NCI-H1092 treated with DMSO at 0.1 percent for 48 hours (cell line): ENCODE results near the gene CPNE5.

Experiments
- DNase-seq: peaks from one replicate; lab custom pipeline; 2025; lab: John Stamatoyannopoulos, UW

CPNE5 gene

DNA sequence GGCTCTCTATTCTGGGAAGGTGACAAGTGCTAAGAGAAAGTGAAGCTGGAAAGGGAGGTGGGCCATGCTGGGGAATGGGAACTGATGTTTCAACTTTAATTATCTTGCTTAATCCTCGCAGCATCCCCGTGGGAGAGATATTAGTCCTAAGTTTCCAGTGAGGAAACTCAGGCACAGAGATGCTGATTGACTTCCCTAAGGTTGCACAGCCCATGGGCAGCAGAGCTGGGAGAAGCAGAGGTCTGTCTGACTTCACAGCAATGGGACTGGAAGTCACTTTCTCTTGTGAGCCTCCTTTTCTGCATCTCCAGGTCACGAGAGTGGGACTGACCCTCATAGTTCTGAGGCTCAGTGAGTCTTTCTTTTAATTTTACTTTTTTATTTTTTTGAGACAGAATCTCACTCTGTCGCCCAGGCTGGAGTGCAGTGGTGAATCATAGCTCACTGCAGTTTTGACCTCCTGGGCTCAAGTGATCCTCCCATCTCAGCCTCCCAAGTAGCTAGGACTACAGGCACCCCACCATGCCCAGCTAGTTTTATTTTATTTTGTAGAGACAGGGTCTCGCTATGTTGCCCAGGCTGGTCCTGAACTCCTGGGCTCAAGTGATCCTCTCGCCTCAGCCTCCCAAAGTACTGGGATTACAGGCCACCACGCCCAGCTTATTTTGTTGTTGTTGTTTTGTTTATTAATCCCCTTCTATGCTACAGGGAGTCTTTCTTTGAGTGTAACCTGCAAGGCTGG lies 139.0 kb downstream of the CPNE5 start:
- no peak for DNase-seq

DNA sequence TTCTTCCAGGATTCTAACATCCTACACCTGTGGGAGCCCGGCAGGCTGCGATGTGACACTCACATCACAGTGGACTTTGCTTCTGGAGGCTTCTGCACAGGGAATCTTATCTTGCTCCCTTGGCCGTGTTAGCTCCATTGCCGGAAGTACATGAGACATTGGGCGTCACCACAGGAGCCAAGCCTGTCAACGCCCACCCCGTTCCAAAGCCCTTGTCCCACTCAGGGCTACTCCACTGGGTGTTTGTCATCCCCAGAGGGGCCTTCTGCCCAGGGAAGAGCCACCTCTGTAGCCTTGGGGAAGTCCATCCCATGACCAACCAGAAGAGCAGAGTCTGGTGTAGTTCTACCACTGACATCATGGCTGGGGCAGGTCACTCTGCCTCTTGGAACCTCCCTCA lies 139.9 kb downstream of the CPNE5 start:
- DNase-seq: no peak

DNA sequence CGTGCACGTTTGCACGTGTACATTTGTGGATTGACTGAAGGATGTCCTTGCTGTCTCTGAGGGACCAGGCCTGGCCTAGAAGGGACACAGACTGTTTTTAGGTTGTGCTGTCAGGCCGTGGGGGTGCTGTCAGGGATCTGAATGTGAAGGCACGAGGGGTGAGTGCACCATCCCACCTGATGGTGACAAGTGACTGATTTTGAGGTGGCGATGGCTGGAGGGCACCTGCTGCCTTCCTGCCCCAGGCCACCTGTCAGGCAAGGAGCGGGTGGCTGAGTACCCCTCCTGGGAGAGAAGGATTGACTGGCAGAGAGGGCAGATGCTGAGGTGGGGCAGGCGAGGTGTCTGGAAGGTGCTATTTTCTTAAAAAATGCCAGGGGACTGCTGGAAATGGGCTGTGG lies 140.4 kb downstream of the CPNE5 start:
- DNase-seq: no peak

DNA sequence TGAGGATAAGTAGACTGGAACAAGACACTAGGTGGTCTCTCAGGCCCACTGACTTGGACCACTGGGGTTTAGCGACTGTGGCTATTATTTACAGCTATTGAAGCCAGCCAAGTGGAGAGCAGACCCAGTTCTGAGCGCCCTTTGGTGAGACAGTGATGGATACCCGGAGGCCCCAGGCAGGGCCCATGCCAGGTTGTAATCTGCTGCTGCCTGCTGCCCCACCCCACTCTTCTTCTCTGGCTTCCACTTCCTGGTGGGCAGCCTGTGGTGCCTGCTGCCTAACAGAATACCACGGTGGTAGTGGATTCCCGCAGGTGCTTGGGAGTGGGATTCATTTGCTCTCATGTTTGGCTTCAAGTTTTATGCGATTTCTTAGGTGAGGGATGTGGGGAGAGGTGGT lies 141.0 kb downstream of the CPNE5 start:
- no peak for DNase-seq

DNA sequence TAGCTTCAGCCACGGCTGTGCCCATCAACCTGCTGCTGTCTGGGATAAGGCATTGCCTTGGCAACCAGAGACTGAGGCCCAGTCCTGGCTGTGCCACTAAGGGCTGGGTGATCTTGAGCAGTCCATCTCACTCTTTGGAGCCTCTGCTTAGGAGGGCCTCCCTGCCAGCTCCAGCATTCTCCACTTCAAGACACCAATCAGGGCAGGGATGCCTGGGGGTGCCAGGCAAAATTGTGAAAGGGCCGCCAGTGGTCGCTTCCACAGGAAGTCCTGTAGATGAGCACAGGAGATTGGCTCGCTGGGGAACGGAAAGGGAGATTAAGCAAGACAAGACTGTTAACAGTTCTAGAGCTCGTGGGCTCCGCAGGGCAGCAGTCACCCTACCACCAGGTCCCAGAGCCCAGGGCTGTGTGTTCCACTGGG lies 141.8 kb downstream of the CPNE5 start, which contains the start of gene RAB44:
RAB44 (plus strand) TSS at position 346 of the 423 bp plus-strand sequence. CDS start 6,410 bp downstream, outside the sequence.
- DNase-seq: no peak

DNA sequence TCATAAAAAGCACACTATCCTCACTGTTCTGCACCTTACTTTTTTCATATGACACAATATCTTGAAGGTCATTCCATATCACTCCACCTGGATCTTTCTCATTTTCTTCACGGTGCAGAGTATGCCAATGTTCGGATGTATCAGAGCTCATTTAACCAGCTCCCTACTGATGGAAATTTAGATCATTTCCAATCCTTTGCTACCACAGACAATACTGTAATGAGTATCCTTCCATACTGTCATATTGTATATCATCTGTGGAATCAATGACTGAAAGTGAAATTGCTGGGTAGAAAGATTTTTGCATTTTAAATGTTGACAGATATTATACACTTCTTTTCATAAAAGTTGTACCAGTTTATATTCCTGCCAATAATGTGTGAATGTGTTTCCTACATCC lies 143.8 kb downstream of the CPNE5 start:
- no peak for DNase-seq

DNA sequence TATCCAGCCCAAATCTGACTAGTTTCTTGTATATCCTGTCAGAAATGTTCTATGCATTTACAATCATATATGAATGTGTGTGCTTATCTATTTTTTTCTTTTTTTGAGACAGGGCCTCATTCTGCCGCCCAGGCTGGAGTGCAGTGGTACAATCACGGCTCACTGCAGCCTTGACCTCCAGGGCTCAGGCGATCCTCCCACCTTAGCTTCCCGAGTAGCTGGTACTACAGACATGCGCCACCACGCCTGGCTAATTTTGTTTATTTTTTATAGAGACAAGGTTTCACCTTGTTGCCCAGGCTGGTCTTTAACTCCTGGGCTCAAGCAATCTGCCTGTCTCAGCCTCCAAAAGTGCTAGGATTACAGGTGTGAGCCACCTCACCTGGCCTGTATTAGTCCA lies 144.6 kb downstream of the CPNE5 start:
- DNase-seq: no peak

DNA sequence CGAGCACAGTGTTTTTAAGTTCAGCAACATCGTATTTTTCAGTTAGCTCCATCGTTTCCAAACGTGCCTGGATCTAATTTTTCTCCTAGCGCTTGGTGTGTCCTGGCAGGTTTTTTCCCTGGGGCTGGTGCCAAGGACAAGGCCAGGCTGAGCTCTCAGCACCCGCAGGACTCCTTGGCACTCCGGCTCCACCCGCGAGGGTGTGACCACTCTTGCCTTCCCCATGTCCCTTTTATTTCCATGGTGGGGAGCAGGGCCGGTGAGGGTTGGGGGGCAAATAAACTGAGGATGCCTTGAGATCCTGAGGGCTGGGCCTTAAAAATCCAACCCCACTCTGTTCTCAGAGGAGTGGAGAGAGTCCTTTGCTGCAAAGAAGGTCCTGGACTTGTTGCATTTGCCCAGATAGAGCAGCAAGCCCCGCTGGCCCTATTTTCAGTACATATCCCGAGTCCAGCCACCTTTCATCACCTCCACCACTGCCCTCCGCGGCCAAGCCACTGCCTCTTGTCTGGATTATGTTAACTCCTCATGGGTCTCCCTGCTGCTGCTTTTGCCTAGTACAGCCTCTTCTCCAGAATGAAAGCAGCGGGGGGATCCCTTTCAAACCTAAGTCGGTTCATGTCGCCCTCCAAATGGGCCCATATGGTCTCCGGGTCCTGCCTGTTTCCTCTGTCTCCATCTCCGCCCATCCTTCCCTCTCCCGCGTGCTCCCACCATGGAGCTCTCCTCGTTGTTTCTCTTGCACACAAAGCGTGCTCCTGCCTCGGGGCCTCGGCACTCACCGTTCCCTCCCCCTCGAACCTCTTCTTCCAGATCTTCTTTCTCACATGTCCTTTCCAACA lies 146.2 kb downstream of the CPNE5 start:
- no peak for DNase-seq

DNA sequence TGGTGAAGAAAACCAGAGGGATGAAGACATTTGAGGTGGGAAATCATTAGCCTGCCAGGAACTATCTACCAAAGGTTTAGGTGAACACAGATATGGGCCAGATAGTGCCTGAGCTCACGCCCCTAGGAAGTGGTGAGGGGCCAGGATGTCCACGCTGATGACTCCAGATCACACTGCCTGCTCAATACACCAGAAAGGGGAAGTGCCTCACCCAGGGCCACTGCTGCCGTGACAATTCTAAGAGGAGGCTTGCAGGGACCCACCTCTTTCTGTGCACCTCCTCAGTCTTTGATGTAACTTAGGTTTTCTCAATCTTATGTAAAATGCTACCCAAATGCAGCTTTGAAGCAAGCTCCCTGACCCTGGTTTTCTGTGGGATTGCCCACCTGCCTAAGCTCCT lies 147.0 kb downstream of the CPNE5 start:
- no peak for DNase-seq

DNA sequence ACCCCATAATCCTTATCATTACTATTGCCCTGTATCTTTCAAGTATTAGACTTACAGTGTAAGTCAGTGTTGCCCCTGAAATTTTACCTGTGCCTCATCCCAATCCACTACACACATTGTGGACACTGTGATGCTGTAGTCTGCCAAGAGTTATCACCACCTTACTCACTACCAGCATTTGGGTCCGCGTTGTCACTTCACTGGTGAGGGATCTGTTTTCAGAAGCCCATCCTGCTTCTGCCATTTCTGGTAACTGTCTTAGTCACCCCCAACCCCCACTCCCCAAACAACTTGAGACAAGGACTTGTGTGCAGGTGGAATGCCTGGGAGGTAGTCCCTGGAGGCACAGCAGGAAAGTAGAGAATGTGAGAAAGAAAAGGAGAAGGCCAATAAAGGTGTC lies 147.6 kb downstream of the CPNE5 start:
- DNase-seq: no peak

DNA sequence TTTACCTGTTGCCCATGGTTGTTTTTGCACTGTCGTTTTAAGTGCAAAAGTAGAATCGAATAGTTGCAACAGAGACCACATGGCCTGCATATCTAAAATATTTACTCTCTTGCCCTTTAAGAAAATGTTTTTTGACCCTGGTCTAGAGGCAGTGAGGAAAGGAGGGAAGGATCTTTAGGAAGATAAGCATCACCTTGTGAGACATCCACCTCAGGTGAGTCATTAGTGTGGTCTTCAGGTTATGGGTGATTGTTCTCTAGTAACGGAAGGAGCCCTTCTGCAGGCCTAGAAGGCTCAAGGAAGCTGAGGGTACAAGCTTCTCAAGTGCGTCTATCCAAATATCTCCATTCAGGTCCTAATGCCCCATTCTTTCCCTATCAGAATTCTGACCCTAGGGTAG lies 148.2 kb downstream of the CPNE5 start:
- DNase-seq: no peak
